HUES48 (cell line): ENCODE measurements around the gene KANSL1.

Experiments used
- H3K27ac ChIP-seq: one replicate; pipeline ENCODE4 v1.7.0; 2013; ENCODE audit warnings: low read depth, low read length, inconsistent platforms
- H3K27me3 ChIP-seq: 2 replicates; pipeline ENCODE4 v1.6.1; 2013; ENCODE audit warnings: mild to moderate bottlenecking, low read length; ENCODE audit not compliant: control insufficient read depth, insufficient read depth
- H3K36me3 ChIP-seq: 2 replicates; pipeline ENCODE4 v1.6.1; 2013; ENCODE audit warnings: low read length; ENCODE audit not compliant: control insufficient read depth, insufficient read depth
- H3K4me1 ChIP-seq: 2 replicates; pipeline ENCODE4 v1.6.1; 2013; ENCODE audit warnings: mild to moderate bottlenecking, low read length; ENCODE audit not compliant: control insufficient read depth, insufficient read depth
- H3K4me3 ChIP-seq: 2 replicates; pipeline ENCODE4 v1.5.1; 2013; ENCODE audit warnings: mild to moderate bottlenecking, low read depth, low read length
- H3K9ac ChIP-seq: 2 replicates; pipeline ENCODE4 v1.6.1; 2013; ENCODE audit warnings: mild to moderate bottlenecking, low read depth, low read length, moderate library complexity
- H3K9me3 ChIP-seq: 2 replicates; pipeline ENCODE4 v1.6.1; 2013; ENCODE audit warnings: low read length; ENCODE audit not compliant: control insufficient read depth, insufficient read depth

KANSL1 gene

GRCh38 chr17:46166692-46167249 lies 26.5 kb downstream of the KANSL1 start:
- H3K36me3 ChIP-seq = peaks cover 44% of the 10 kb centered on the region
- no peaks in the 10 kb centered on the region for H3K9me3 ChIP-seq
- H3K27me3 ChIP-seq = no peaks in the 10 kb centered on the region
- peaks cover 46% of the 10 kb centered on the region for H3K4me1 ChIP-seq
- H3K27ac ChIP-seq = no peak overlapping the region
- no peak overlapping the region for H3K4me3 ChIP-seq
- H3K9ac ChIP-seq = no peak overlapping the region

DNA sequence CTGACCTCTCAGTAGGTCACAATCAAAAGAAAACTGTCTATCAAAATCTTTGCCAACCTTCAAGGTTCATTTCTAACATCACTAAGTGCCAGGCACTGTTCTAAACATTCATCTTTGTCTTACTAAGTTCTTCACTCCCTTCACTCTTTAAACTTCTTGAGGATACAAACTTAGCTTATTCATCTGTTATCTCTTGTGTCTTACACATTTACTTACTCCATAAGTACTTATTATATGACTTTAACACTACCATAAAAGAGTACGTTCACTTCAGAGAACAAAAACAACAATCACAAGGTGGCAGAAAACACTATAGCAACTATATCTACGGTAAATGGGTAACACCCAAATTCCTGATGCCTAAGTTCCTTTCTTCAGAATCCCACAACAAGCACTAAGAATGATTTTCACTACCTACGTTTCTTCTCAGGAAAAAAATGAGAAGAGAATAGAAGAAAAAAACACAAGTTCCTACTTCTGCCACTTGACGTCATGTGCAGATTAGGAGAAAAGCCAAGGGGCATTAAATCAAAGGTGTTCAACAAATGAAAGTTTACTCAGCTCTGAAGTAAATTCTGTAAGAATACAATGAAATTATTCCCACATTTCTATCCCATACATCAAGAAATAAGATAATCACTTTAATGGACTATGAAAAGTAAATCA lies 29.2 kb downstream of the KANSL1 start:
- H3K27me3 ChIP-seq = no peaks in the 10 kb centered on the region
- H3K4me1 ChIP-seq = peaks cover 57% of the 10 kb centered on the region
- peaks cover 17% of the 10 kb centered on the region for H3K36me3 ChIP-seq
- H3K9ac ChIP-seq = no peak overlapping the region
- no peaks in the 10 kb centered on the region for H3K9me3 ChIP-seq
- H3K27ac ChIP-seq = no peak overlapping the region
- no peak overlapping the region for H3K4me3 ChIP-seq

DNA sequence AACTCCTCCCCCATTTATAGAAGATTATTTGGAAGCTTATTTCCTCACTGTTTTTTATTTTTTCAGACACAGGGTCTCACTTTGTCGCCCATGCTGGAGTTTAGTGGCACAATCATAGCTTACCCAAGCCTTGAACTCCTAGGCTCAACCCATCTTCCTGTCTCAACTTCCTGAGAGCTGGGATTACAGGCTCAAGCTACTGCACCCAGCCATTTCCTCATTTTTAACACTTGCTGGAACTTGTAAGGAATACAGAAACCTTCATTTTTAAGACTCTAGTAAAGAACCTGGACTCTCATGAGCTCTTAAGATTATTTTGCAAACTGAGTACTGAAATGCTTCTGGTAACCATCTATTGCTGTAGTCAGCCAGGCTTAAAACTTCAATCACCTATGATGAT lies 29.9 kb downstream of the KANSL1 start:
- Histone ChIP-seq H3K4me3 (no peak overlapping the region), H3K27ac (no peak overlapping the region), H3K27me3 (no peaks in the 10 kb centered on the region), H3K9ac (no peak overlapping the region), H3K36me3 (peaks cover 9% of the 10 kb centered on the region; the same call in 1 of the 2 replicates), H3K4me1 (peaks cover 57% of the 10 kb centered on the region), H3K9me3 (no peaks in the 10 kb centered on the region)

GRCh38 chr17:46162866-46163265 lies 30.4 kb downstream of the KANSL1 start:
- no peak overlapping the region for H3K27ac ChIP-seq
- no peak overlapping the region for H3K9ac ChIP-seq
- no peaks in the 10 kb centered on the region for H3K9me3 ChIP-seq
- H3K27me3 ChIP-seq = no peaks in the 10 kb centered on the region
- peaks cover 57% of the 10 kb centered on the region for H3K4me1 ChIP-seq
- no peak overlapping the region for H3K4me3 ChIP-seq
- H3K36me3 ChIP-seq = 0 out of 2 replicates have a peak, but pooled peaks cover 7% of the 10 kb centered on the region

DNA sequence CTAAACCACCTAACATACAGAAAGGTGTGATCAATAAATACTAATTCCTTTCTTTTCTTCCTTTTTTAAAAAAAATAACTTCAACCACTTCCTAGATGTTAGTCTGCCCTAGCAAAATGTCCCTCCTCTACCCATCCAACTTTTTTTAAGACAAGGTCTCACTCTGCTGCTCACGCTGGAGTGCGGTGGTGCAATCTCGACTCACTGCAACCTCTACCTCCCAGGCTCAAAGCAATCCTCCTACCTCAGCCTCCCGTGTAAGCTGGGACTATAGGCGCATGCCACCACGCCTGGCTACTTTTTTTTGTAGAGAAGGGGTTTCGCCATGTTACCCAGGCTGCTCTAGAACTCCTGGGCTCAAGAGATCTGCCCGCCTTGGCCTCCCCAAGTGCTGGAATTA lies 33.1 kb downstream of the KANSL1 start:
- Histone ChIP-seq H3K27ac (no peak overlapping the region), H3K27me3 (no peaks in the 10 kb centered on the region), H3K9ac (no peak overlapping the region), H3K4me3 (no peak overlapping the region), H3K9me3 (no peaks in the 10 kb centered on the region), H3K36me3 (0 out of 2 replicates have a peak, but pooled peaks cover 7% of the 10 kb centered on the region), H3K4me1 (peaks cover 60% of the 10 kb centered on the region)

DNA sequence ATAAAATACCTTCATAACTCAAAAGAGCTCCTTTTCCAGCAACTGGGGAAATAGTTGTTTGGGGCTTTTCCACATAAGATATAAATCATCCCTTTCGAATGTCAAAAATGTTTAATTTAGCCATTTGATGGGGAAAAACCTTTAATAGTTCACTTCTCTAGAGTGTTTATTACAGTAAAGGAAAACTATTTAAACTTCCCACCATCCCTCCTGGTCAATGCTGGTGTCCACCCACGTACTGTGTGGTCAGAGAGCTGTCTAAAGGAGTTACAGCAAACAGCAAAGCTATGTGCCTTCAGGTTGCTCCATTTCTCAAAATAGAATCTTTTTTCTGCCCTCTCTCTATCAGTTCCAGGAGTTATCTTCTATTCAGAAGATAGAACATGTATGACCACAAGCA lies 33.5 kb downstream of the KANSL1 start:
- Histone ChIP-seq H3K4me1 (peaks cover 60% of the 10 kb centered on the region), H3K36me3 (0 out of 2 replicates have a peak, but pooled peaks cover 4% of the 10 kb centered on the region), H3K9ac (no peak overlapping the region), H3K4me3 (no peak overlapping the region), H3K9me3 (no peaks in the 10 kb centered on the region), H3K27ac (no peak overlapping the region), H3K27me3 (no peaks in the 10 kb centered on the region)

DNA sequence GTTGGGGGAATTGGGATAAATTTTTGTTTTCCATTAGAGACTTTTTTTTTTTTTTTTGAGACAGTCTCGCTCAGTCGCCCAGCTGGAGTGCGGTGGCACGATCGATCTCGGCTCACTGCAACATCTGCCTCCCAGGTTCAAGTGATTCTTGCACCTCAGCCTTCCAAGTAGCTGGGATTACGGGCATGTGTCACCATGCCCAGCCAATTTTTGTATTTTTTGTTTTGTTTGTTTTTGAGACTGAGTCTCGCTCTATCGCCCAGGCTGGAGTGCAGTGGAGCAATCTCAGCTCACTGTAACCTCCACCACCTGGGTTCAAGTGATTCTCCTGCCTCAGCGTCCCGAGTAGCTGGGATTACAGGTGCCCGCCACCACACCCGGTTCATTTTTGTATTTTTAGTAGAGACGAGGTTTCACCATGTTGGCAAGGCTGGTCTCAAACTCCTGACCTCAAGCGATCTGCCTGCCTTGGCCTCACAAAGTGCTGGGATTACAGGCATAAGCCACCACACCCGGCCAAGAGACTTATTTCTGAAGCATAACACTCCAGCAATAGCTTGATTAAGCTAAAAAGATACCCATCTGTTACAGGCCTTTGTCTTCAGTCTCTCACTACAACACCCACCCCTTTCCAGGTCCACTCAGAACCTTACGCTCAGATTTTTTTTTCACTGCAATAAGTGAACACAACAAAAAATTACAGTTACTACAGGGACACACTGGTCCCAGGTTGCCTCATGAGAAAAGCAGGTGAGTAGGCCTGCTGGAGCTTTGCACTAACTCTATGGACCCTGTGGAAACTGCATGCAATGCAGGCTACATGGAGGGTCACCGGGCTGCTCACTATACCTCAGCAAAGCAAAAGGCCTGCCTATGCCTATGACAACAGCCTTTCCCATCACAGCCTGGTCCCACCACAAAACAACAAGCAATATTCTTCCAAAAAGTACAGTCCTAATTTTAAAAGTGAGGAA lies 34.6 kb downstream of the KANSL1 start:
- H3K4me3 ChIP-seq = no peak overlapping the region
- H3K27ac ChIP-seq = no peak overlapping the region
- no peak overlapping the region for H3K9ac ChIP-seq
- no peaks in the 10 kb centered on the region for H3K36me3 ChIP-seq
- H3K27me3 ChIP-seq = no peaks in the 10 kb centered on the region
- no peaks in the 10 kb centered on the region for H3K9me3 ChIP-seq
- peaks cover 60% of the 10 kb centered on the region for H3K4me1 ChIP-seq

DNA sequence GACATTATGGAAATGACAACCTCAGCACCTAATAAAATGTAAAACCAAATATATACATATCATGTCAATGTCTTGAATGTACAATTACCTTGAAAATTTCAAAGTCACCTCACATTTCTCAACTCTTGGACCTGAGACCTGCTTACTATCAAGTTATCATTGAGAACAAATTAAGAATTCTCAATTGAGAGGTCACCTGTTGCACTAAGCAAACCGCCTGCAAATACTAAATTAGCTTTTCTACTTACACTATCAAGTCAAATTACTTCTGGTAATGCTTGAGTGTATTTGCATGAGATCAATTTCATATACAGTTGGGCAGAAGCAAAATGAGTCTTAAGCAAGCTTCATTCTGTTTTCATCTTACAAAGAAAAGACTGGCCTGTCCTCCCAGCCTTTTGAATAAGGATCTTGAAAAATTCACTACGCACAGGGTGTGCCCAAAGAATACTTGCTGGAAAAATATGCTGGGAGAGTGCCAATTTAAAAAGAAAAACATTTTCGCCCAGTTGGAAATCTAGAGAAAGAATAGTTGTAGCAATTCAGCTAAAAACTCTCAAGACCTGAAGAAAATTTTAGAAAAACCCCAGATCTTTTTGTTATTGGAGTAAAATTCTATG lies 35.7 kb downstream of the KANSL1 start:
- Histone ChIP-seq H3K4me1 (peaks cover 64% of the 10 kb centered on the region), H3K4me3 (no peak overlapping the region), H3K9ac (no peak overlapping the region), H3K9me3 (no peaks in the 10 kb centered on the region), H3K27me3 (no peaks in the 10 kb centered on the region), H3K36me3 (peaks cover 4% of the 10 kb centered on the region; the same call in 1 of the 2 replicates), H3K27ac (no peak overlapping the region)

- Histone ChIP-seq H3K4me1 (peaks cover 59% of the 10 kb centered on the region), H3K36me3 (peaks cover 4% of the 10 kb centered on the region; the same call in 1 of the 2 replicates), H3K9ac (no peak overlapping the region), H3K4me3 (no peak overlapping the region), H3K27ac (no peak overlapping the region), H3K9me3 (no peaks in the 10 kb centered on the region), H3K27me3 (no peaks in the 10 kb centered on the region)
Observed at GRCh38 chr17:46154151-46154816, 38.9 kb downstream of the KANSL1 start.

GRCh38 chr17:46152423-46152822 lies 40.8 kb downstream of the KANSL1 start:
- Histone ChIP-seq H3K36me3 (peaks cover 7% of the 10 kb centered on the region), H3K27me3 (no peaks in the 10 kb centered on the region), H3K9me3 (no peaks in the 10 kb centered on the region), H3K4me1 (peaks cover 44% of the 10 kb centered on the region), H3K27ac (no peak overlapping the region), H3K4me3 (no peak overlapping the region), H3K9ac (no peak overlapping the region)
